ENCODE data around the gene BCAS4.

The BCAS4 gene

DNA sequence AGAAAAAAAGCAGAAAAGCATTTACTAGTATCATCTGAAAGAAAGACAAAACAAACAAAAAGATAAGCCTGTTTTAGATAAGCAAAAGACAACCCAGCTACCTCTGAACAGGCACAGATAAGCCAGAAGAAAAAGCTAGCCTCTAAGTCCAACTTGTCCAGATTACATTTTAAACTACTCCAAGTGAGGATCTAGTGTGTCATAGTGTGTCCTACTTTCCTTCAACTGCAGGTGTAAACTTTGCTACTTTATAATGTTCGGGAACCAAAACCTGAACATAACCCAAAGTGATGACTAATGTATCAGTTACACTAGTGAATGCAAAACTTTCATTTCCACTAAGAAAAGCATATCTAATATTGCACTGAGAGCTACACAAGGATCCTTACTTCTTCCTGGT, 116.9 kb downstream of the BCAS4 start:
- DNase-seq (ENCODE audit: low spot score) = no peak

DNA sequence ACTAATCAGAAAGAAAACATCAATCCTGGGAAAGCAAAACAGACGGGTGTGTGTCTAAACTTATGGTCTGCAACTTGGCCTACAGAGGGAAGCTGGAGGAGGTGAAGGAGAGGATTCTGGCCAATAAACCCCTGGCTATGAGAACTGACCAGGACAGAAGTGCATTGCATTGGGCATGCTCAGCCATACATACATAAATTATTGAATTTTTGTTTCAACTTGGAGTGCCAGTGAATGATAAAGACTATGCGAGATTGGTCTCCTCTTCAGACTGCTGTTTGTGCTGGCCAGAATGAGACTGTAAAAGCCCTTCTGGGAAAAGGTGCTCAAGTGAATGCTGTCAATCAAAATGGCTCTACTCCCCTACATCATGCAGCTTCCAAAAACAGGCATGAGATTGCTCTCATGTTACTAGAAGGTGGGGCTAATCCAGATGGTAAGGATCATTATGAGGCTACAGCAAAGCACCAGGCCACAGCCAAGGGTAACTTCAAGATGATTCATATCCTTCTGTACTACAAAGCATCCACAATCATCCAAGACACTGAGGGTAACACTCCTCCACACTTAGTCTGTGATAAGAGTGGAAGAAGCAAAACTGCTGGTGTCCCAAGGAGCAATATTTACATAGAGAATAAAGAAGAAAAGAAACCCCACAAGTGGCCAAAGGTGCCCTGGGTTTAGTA, 119.0 kb downstream of the BCAS4 start:
- peak; percentile 49 for DNase-seq (ENCODE audit: low spot score)

DNA sequence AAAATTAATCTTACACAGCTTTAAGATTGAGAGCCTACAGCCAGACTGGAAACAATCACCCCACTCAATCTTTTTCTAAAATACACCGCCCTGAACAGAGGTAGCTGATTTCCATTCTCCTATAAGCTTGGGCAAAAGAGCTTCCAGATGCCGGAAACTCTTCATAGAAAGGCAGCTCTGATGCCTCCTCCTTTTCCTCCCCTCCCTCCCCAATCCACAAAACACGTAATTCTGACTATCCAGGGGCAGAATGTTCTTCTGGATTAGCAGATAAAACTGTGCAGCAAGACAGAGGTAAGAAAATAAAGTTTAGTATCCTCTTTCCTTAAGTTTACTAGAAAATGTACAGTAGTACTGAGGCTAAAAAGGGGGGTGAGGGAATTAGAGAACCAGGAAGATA, 120.6 kb downstream of the BCAS4 start:
- peak; percentile 42 for DNase-seq (ENCODE audit: low spot score)

DNA sequence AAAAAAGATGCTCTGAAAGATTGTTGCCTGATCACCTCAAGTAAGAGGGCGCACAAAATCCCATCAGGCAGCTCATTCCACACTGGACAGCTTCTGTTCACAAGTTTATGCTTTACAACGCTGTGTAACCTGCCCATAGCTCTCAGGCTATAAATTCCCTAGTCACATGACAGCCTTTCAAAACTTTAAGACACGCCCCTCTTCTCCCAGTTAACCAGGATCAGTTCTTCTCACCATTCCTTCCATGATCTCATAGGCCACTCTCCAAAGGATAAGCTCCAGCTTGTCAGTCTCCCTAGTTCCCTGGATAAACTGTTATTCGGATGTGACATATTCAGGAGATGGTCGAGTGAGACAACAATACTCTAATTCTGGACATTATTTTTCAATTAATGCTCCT, 121.4 kb downstream of the BCAS4 start:
- peak; percentile 14 for DNase-seq (ENCODE audit: low spot score)

DNA sequence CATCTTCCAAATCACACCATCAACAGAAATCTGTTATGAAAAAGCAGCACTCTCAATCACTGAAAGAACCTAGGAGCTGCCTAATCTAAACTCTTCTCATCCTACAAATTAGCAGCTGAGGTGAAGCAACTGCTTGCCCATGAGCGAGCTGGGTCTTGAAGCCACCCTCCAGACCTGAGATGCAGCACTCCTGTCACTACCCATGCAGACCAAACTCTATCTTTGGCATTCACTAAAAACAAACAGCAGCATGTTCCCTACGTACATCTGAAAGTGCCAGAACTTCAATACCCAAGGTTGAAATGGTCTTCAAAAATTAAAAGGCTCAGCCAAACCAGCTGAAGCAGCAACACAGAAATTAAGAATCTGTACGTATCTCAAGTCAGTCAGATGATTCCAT, 122.1 kb downstream of the BCAS4 start:
- DNase-seq (ENCODE audit: low spot score) = no peak

DNA sequence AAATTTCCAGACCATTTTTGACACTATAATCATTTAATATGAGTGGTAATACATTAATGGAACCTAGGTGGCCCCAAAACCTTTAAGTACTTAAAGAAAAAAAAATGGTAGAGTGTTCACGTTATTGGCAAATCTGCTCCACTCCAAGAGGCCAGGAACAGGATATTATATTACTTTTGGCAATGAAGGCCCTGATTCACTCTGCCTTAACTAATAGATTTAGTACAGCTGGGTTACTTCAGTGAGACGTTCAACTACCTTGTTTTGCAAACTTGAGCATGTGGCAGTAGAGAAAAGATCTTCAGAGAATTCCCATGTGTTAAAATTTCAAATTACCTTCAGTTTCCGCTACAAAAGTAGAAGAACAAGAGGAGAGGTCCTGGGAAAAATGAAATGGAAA, 123.5 kb downstream of the BCAS4 start:
- no peak for DNase-seq (ENCODE audit: low spot score)

DNA sequence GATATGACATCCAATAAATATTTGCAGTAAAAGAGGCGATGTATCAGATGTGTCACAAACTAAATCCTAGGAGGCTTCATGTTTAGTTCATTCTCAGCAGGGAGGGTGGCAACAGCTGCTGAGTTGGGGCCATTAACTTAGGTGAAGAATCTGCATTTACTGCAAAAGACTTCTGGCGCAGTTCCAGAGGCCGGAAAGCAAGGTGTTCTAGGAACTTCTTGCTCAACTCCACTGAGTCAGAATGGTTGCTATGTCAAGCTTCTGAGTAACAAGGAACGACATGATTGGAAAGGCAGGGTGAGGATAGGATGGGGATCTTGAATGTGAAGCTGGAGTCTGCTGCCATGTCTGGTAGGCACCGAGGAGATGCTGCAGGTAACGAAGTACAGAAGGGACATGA, 124.7 kb downstream of the BCAS4 start:
- peak; percentile 22 for DNase-seq (ENCODE audit: low spot score)

DNA sequence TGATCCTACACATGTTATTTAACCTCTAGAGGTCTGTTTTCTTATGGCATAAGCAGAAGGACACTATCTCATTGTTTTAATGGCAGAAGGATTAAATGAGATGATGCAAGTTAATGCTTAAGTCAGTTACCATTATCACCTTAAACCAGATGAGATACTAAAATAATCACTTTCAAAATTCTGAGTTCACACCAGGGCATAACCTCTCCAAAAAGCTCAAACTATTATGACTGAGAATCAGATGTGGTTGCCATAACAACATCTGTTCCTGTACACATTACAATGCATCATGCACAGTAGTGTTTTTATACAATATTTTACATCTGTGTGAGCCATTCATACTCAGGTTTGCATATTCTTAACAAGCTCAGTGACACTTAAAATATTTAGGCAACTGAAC, 126.1 kb downstream of the BCAS4 start:
- DNase-seq (ENCODE audit: low spot score) = peak; percentile 27

DNA sequence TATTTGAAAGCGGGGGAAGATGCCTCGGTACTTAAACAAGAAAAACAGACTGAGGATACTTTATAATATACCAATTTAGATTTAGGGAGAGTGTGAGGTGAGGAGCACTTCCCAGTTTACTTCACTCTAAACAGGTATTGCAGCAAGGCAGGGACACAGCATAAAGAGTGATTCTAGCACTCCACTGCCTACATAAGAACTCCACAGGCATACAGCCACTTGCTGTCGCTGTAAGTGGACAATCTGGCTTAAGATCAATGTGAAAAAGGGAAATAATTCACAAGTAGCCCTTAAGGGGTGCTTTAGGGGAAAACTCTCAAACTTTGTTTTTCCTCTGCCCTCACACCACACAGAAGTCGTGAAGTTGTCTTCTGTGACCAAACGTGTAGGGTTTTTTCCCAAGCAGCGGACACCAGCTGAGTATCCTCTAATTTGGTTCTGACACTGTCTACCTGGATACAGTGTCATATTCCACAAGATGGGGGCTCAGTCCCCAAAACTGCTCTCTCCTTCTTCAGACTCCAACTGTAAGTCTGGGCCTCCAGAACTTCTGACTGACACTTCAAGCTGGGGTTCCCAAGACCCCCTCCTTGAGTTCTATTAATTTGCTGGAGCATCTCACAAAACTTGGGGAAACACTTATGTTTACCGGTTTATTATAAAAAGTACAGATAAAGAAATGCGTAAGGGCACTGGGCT, 127.1 kb downstream of the BCAS4 start:
- no peak for DNase-seq (ENCODE audit: low spot score)

DNA sequence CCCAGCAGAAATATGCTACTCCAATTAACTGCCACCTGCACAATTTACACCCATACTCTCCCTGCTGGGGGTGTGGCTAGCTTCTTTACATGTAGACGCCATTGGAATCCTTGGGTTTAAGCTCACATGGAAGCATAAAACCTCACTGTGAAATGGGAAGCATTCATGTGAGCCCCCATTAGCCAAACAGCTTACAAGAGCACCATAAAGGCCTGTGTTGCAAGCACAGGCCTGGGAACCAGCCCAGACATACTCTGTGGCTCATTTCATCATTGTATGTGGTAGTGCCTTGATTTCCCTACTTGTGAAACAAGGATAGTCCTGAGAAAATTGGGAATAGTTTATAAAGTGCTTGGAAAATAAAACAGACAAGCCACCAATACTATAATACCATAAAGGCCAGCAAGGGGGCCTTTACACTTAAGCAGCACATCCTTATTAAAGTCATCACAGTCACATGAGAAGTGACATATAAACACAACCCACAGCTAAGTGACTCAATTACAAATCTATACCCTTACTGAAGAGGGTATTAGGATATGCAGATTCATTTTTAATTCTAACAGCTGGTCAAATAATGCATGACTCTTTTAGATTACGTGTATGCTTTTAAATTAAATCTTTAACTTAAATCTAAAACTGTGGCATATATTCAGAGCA, 129.5 kb downstream of the BCAS4 start:
- DNase-seq (ENCODE audit: low spot score) = no peak

DNA sequence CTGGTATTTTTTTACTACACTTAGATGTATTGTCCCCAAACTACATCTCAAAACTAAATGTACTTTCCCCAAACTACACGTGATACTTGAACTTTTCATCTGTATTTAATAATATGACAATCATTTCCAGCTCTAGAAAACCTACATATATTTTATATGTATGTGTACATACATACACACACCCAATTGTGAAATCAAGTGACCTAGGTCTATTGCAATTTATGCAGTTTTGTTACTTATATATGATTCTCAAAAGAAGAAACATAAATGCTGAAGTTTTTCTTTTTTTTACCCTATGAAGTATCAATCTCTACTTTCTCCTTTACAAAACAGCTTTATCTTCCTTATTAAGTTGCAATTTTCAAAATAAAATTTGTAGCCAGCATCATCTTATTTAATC, 131.7 kb downstream of the BCAS4 start:
- no peak for DNase-seq (ENCODE audit: low spot score)
